Muscle of arm (tissue), 12 donors: ENCODE measurements around the gene RIMS4. TPM values are rescaled to one million over a fixed set of nuclear protein-coding genes. Genes with fewer than 3 reads are reported as not detected.
A peak's percentile ranks its signal among the peaks of the same experiment; 100 is the strongest.

Experiments
- DNase-seq: peaks from one replicate; pipeline ENCODE4 v3.0.0-alpha.2; 2013
- polyA plus RNA-seq, 12 donors: library from polyadenylated mRNA; unstranded; fragments of 120-200 nt; gene quantifications; one replicate each; pipeline ENCODE4 v1.2.1, GENCODE V29; 2013; ENCODE audit not compliant: insufficient read length in 12 of 12

RIMS4 gene
- polyA plus RNA-seq, 12 donors, result 4.0 to 18.8 (median 8.6) TPM; not detected in 1

DNA sequence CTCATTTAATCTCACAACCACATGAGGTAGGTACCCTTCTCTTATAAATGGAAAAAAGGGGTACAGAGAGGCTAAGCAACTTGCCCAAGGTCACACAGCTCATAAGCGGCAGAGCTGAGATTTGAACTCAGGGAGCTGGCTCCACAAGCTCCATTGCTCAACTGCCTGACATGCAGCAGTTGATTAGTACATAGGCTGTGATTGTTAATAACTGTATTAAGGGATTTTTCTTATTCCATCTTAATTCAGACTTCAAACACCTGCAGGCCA is 88.6 kb downstream of the RIMS4 start:
- no peak for DNase-seq

DNA sequence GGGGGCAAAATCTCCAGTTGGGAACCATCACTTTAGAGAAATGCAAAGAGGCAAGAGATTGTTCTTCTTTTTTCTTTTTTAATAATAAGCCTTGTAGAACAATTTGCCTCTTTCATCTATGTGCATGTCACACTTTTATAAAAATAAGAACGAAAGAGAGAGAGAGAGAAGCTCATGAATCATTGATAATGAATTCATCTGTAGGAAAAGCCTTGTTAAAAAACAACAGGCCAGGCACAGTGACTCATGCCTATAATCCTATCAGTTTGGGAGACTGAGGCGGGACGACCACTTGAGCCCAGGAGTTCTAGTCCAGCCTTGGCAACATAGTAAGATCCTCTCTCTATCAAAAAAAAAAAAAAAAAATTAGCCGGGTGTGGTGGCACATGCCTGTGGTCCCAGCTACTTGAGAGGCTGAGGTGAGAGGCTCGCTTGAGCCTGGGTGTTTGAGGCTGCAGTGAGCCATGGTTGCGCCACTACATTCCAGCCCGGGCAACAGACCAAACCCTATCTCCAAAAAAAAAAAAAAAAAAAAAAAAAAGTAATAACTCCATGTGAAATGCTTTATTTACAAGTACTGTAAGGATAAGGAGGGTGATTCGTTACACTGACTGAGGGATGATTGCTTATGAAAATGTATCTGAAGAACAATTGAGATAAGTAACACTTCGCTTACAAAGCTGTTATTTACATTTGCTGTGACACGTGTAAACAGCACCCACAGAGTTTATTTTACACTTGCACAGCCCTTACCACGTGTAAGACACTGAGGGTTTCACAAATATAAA is 89.2 kb downstream of the RIMS4 start:
- no peak for DNase-seq

DNA sequence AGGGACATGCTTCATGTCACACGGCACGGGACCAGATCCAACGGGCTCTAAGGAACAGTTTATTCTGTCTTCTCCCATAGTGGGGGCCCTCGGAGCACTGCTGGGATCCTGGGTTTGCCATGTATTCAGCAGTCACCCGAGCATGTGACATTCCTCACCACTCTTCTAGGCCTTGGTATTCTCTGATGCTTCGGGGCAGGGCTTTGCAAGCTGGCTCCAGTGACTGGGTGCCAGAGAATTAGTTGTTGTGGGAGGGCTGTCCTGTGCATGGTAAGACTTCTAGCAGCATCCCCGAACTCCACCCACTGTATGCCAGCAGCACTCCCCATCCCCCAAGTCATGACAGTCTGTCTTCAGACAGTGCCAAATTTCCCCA is 89.7 kb downstream of the RIMS4 start:
- no peak for DNase-seq

DNA sequence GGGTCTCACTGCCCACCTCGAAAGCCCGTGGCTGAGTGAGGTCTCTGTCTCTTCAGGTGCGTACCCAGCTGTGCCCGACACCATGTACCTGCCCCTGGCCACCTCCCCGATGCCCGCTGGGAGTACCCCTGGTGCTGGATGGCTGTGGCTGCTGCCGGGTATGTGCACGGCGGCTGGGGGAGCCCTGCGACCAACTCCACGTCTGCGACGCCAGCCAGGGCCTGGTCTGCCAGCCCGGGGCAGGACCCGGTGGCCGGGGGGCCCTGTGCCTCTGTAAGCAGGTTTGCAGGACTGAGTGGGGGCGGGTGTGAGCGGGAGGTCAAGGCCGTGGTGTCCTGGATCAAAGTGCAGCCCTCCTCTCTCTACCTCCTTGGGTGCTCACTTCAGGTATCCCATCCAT is 90.5 kb downstream of the RIMS4 start:
- DNase-seq, result no peak

DNA sequence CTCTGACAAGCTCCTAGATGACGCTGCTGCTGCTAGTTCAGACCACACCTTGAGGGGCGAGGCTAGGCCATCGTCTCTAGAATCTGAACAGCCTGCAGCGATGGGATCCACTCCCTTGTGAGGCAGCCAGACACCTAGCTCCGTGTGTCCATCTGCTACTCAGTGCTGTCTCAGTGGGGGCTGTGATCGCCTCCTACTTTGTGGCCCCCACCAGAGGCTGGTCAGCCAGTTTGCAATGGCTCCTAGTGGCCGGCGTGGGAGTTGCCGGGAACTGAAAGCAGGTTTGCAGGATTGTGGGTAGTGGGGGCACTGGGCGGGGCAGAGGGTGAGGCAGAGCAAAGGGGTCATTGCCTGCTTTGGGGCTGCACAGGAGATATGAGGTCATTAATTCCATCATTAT is 92.4 kb downstream of the RIMS4 start:
- no peak for DNase-seq

DNA sequence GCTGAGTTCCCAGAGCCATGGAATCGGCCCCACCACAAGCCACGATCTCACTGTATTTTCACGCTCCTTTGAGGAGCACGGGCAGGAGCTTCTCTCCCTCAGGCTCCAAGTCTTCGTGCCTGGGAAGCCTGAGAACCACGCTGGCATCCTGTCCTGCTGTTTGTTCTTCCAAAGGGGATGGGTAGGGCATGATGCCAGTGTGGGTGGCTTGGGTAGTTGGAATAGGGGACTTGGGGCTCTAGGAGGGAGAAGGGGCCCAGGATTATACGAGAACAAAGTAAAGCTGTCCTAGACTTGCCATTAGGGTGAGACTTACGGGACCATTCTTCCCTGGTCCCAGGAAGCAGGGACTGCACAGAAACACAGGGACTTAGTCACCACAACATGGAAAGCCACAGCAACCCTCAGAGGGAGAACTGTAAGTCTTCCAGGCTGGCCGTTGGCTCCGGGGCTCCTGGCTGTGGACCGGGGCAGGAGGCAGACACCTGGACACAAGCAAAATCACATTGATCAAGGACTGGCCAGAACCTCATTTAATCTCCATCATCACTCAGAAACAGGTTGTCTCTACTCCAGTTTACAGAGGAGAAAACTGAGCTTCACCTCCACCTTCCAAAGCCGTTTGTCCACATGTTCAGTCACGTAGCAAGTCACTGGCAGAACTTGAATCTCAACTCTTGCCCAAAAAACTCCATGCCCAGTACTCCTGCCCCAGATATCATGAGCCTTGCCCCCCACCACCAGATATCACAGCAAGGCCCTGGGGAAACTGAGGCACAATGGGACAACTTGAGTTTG is 93.8 kb downstream of the RIMS4 start:
- no peak for DNase-seq

DNA sequence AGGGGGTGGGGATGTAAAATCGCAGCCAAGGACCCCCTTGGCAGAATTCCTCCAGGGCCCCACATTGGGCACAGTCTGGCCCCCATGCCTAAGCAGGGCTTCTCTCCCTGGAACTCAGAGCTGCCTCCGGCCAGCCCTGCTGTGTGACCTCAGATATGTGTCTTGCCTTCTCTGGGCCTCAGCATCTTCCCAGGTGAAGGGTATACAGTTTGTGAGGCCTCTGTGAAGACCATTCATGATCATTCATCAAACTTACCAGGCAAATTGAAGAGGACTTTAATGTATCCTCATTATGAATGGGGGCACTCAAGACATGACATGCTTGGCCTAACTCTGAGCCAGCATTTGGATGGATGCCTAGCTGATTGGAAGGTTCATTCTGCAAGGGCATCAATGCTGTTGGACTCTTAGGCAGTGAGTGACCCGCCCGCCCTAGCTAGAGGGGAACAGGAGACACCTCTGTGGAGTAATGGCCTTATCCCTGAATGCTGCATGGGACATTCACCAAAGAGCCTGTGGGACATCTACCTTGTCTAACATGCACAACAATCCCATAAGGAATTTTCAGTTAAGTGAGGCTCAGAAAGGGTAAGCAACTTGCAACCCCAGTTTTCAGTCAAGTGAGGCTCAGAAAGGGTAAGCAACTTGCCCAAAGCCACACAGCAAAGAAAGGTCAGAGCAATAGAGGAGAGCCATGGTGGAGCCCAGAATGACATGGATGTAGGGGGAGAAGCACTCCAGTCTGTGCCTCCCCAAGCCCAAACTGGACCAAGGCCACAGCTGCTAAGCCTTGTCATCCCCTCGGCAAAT is 94.6 kb downstream of the RIMS4 start:
- no peak for DNase-seq

DNA sequence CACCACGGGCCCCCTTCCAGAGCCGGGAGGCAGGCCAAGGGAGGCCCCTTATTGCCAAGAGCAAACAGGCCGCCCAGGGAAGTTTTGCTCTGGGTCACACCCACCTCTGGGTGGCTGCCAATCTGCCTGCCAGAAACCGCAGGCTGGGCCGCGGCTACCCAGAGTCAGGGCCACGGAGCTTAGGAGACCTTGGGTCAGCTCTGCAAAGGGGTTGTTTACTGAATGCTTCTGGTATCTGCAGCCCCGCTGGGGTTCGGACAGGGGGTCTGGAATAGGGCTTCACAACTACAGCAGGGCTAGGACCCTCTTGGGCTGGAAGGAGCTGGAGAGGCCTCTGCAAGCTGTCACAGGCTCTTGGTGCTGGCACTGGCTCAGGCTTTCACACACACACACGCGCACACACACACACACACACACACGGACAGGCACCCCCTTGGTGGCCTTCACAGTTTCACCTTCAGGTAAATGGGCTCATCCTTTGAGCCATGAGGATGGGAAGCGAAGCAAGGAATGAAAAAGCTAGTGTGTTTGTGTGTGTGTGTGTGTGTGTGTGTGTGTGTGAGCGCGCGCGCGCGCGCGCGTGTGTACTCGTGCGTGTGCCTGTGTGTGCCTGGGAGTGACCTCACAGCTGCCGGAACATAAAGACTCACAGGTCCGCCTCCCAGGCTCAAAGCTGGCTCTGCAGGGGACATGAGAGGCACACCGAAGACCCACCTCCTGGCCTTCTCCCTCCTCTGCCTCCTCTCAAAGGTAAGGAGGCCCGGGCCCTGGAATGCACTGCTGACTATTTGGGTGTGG is 95.4 kb downstream of the RIMS4 start, which contains the start of gene CCN5:
TSS of gene CCN5 (plus strand) at position 669 of the 798 bp plus-strand sequence. CDS start at position 691, 22 bp downstream.
- DNase-seq, result peak; percentile 63

DNA sequence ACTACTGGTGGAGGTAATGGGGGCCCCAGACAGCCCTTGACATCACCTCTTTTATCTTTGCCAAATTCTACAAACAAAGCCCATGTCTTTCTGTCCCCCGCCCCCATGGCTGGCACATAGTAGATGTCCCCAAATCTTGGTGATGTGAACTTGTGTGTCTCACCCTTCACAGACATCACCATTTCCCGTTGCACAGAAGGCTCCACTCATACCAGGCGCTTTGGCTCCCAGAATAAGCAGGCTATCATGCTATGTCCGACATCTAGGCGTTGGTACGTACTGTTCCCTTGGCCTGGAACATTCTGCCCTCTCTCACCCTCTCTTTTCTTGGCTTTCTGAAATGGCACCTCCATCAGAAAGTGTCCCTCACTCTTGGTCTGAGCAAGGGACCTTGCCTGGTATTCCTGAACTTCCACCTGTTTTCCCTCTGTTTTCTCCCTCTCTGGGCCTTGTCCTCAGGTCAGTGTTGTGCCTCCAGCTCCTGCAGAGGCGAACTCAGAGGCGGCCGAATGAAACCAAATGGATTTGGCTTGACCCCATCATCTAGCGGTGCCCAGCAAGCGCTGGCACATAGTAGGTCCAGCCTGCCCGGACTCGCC is 96.1 kb downstream of the RIMS4 start:
- no peak for DNase-seq

DNA sequence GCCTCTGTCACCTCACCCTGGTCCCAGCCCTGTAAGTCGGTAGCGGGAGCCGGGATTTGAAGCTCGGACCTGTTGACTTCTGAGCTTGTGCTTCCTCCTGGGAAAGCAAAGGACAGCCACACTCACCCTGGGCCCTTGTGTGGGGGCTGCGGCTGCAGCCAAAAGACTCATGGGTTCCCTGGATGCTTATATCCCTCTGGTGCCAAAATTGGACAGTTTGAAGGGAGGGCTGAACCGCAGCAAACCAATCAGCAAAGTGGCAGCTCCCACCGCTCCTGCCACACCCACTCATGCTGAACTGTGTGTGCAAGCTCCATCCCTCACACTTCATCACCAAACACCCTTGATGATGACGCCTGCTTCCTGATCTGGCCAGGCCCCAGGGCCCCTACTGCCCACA is 99.1 kb downstream of the RIMS4 start:
- DNase-seq, result no peak

DNA sequence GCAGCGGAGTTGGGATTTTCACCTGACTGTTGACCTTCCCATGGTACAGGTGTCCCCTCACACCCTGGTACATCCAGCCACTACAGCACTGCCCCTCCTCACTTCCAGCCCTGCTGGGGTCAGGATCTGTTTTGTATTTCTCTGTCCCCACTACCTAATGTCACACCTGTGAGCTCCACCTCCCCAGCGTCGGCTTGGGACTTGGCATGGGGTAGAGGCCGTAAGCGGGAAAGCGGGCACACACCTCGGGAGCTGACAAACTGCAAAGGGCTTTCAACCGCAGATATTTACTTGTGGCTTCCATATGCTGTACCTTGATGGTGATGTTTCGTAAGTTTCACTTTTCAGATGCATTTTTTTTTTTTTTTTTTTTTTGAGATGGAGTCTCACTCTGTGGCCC is 100.5 kb downstream of the RIMS4 start:
- DNase-seq, result no peak

DNA sequence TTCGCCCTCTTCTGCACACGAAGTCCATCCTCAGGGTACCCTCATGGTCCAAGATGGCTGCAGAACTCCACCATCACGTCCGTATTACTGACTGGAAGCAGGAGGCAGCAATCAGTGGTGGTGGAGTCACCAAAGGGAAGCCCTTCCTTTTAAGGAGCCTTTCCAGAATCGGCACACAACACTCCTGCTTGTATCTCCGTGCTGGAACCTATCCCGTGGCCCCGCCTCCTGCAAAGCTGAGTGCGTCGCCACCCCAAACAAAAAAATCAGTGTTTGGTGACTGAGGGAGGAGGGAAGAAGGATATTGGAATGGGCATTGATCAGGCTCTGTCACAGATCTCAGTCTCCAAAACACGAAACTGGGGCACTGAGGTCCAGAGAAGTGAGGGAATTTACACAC is 101.0 kb downstream of the RIMS4 start:
- no peak for DNase-seq

DNA sequence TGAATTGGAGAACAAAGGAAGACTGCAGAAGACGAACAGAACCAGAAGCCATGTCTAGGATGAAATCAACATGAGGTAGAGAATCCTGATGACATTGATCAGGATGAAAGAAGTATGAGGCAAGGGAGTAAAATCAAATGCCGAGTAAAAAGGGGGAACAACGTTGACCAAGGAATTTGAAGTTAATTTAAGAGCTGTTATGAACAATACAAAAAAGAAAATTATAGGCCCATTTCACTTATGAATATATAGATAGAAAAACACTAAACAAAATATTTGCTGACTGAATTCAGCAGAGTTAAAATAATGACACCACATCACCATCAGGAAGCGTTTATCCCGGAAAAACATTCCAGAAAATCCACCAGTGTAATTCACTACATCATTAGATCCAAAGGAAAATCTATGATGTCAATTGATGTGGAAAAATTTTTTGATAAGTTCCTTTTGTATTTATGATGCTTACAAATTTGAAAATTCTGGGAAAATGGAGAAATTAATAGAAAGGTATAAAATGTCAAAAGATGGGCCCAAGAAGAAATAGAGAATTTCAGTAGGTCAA is 103.2 kb downstream of the RIMS4 start:
- no peak for DNase-seq

DNA sequence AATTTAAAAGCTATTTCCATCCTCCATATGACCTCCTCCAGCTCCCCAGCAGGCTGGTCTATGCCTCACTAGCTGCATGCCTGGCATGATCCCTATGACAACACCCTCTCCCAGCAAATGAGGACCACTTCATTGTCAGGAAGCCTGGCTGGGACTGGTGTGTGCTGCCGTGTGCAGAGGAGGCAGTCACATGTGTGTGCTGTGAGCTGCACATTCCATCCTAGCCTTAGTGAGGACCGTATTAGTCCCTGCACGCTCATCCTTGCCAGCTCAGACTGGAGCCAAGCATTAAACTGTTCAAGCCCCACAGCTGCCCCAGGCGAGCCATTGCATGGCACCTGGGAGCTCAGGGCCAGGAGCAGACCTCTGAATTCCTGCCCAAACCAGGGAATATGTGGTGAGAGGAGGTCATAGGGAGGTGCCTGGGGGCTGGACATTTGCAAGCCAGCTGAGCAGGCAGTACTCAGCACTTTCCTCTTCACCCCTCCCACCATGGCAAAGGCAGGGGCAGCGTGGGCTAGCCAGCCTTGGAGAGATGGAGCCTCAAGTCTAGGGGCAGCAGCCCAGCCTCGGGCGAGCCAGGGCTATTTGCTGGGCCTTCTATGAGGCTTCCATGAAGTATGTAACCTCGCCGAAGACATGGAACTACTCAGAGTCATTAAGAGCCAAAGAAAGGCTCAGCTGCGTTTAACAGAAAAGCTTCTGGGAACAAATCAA is 103.9 kb downstream of the RIMS4 start:
- peak; percentile 64 for DNase-seq

DNA sequence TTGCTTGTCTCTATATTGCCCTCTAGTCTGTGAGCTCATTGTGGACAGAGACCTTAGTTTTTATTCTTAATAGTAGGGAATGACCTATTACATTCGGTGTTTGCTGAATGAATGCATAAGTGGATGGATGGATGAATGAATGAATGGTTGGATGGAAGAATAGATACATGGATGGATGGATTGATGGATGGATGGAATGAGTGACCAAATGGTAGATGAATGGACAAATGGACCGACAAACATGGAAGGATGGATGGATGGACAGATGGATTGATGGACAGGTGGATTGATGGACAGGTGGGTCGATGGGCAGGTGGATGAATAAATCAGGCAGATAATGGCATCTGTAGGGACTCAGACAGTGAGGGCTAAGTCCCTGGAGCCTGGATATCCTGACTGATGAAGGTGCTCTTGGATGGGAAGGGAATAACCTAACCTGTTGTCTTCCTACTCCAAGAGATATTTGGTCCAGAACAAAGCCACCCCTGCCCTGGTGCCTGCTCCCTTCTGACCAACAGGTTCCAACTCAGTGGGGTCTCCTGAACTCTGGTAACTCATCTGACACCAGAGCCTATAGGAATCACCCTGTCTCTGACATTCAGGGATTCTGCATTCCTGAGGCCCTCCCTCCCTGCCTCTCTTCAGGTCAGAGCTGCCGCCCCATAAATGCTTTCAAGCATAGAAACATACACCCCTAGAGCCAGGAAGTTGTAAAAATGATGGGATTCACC is 104.8 kb downstream of the RIMS4 start:
- DNase-seq, result no peak

DNA sequence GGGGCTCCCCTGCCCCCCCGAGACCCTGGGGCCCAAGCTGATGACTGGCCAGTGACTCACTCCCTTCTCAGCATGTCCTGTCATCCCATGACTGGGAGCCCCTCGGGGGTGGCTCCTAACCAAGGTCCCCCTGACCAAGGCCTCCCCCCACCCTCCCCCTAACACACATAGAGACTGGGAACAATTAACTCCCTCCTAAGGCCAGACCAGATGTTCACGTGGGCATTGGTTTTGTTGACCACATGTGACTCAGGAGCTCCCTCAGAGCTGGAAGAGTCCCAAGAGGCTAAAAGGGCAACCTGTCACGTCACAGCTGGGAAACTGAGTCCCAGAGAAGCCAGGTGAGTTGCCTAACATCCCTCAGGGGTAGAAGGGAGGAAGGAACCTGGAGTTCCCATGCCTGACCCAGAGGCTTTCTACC is 105.8 kb downstream of the RIMS4 start:
- DNase-seq, result no peak

DNA sequence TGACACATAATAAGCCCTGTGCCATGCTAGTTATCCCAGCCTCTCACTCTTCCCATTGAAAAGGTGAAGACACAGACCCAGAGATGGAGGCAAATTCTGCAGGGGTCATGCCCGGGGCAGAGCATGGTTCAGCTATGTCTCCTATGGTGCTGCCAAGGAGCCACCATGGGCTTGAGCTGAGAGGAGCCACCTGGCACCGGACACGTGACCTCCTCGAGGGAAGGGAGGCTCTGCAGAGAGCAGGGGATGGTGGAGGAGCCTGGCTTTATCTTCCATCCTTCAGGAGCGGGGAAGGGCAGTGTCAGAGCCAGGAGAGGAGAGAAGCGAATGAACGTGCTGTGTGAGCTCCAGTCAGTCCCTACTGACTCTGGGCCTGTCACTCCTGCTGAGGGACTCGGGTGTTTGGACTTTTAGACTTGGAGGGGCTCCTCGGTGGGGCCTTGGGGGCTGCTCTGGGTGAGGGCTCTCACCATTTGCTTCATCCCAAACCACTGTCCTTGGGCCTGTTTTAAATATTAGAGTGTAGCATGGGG is 106.3 kb downstream of the RIMS4 start:
- DNase-seq, result no peak

DNA sequence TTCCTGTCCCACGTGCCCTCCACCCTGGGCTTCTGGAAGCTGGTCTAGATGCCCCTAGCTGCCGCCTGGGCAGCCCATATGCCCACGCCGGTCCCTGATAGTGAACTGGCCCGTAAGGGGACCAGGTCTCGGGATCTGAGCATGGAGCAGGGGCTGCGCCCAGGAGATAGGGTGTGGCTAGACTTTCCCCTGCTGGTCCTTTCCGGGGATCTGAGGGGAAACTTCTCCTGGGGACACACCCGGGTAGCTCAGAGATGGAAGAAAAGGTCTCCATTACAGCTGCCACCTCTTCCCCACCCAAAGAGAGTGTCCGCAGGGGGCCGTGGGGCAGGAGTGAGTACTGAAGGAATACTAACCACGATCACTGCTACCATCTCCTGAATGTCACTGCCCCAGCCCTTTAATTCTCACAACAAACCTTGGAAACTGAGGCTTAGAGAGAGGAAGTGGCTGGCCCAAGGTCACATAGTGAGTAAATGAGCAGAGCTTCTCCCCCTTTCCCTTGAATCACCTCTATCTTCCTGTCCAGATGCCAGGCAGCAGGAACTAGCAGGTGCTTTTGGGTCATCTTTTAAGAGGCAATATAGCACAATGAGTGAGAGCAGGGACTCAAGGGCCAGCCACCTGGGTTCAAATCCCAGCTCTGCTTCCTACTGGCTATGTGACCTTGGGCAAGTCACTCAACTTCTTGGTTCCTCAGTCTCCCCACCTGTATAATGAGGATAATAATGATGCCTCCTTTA is 107.0 kb downstream of the RIMS4 start:
- no peak for DNase-seq

DNA sequence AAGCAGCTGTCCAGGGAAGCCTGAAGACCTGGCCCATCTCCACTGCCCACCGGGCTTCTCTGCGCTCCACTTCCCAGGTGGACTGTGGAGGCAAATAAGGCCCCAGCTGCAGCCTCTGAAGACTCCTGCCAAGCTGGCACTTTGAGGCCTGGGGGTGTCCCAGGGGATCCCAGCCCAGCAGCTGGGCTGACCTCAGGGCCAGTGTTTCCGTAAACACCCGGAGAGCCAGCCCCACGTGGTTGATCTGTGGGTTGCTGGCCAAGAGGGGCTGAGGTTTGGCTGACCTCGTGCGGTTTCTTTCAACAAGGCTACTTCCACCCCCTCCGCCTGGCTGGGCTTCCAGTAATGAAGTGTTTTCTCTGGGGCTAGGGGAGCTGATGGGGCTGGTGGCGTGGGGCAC is 107.6 kb downstream of the RIMS4 start:
- peak; percentile 81 for DNase-seq
